SK-N-SH treated with all-trans-retinoic acid at 6 μM for 48 hours (cell line): Measurements from ENCODE around the gene CCL25.

Experiments
- ARNTL ChIP-seq: fragments of 450-650 bp; formaldehyde crosslinking; IDR thresholded peaks from 2 replicates; pipeline ENCODE4 v1.5.0; 2020; ENCODE audit warnings: low read depth, mild to moderate bottlenecking, moderate library complexity, borderline replicate concordance
- CREB5 ChIP-seq: fragments of 250-450 bp; sonication (Bioruptor Pico); IDR thresholded peaks from 2 replicates; pipeline ENCODE4 v1.5.1; 2020; ENCODE audit warnings: low read depth, mild to moderate bottlenecking, moderate library complexity
- CSDC2 ChIP-seq: fragments of 250-450 bp; sonication (Bioruptor Pico); IDR thresholded peaks from 2 replicates; pipeline ENCODE4 v1.5.0; 2020; ENCODE audit warnings: mild to moderate bottlenecking, moderate library complexity
- CSRNP3 ChIP-seq: fragments of 250-450 bp; sonication (Bioruptor Pico); IDR thresholded peaks from 2 replicates; pipeline ENCODE4 v1.5.1; 2021; ENCODE audit warnings: mild to moderate bottlenecking, moderate library complexity
- ISL1 ChIP-seq: fragments of 250-450 bp; sonication (Bioruptor Pico); IDR thresholded peaks from 2 replicates; pipeline ENCODE4 v2.1.2; 2022; ENCODE audit warnings: mild to moderate bottlenecking, moderate library complexity
- OSR1 ChIP-seq: fragments of 250-450 bp; sonication (Bioruptor Pico); IDR thresholded peaks from 2 replicates; pipeline ENCODE4 v1.8.0; 2022; ENCODE audit warnings: moderate library complexity, mild to moderate bottlenecking, inconsistent platforms
- PATZ1 ChIP-seq: fragments of 250-450 bp; sonication (Bioruptor Pico); IDR thresholded peaks from 2 replicates; pipeline ENCODE4 v1.8.0; 2020; ENCODE audit warnings: mild to moderate bottlenecking, moderate library complexity, borderline replicate concordance
- RARB ChIP-seq: fragments of 250-450 bp; sonication (Bioruptor Pico); IDR thresholded peaks from 2 replicates; pipeline ENCODE4 v1.8.0; 2021; ENCODE audit warnings: mild to moderate bottlenecking, moderate library complexity
- SNAI2 ChIP-seq: fragments of 250-450 bp; sonication (Bioruptor Pico); IDR thresholded peaks from 2 replicates; pipeline ENCODE4 v1.5.0; 2020; ENCODE audit warnings: mild to moderate bottlenecking, moderate library complexity
- TOX ChIP-seq: fragments of 250-450 bp; sonication (Bioruptor Pico); IDR thresholded peaks from 2 replicates; pipeline ENCODE4 v1.8.0; 2021; ENCODE audit warnings: mild to moderate bottlenecking, moderate library complexity, borderline replicate concordance
- TSHZ2 ChIP-seq: fragments of 250-450 bp; sonication (Bioruptor Pico); IDR thresholded peaks from 2 replicates; pipeline ENCODE4 v1.5.0; 2020; ENCODE audit warnings: mild to moderate bottlenecking, moderate library complexity
- ZFP3 ChIP-seq: fragments of 250-450 bp; sonication (Bioruptor Pico); IDR thresholded peaks from 2 replicates; pipeline ENCODE4 v1.5.0; 2020; ENCODE audit warnings: mild to moderate bottlenecking, moderate library complexity
- ZFP30 ChIP-seq: fragments of 450-650 bp; formaldehyde crosslinking; IDR thresholded peaks from 2 replicates; pipeline ENCODE4 v1.5.0; 2022; ENCODE audit warnings: mild to moderate bottlenecking, moderate library complexity
- ZNF8 ChIP-seq: fragments of 450-650 bp; formaldehyde crosslinking; IDR thresholded peaks from 2 replicates; pipeline ENCODE4 v1.5.0; 2020; ENCODE audit warnings: mild to moderate bottlenecking, moderate library complexity

- TF ChIP-seq RARB (CRISPR knock-in tag) (no peak), ZFP30 (no peak), CSRNP3 (CRISPR knock-in tag) (no peak), TSHZ2 (CRISPR knock-in tag) (no peak), ARNTL (no peak), ZNF8 (CRISPR knock-in tag) (no peak), CSDC2 (CRISPR knock-in tag) (no peak), OSR1 (no peak), CREB5 (CRISPR knock-in tag) (no peak), ISL1 (no peak), PATZ1 (CRISPR knock-in tag) (no peak), ZFP3 (no peak), SNAI2 (no peak), TOX (CRISPR knock-in tag) (no peak)
Measured at GRCh38 chr19:8096071-8096470, 43.5 kb downstream of the CCL25 start.
